HepG2 (cell line): Measurements from ENCODE around the gene TMEM106B. TPM values are rescaled to one million over a fixed set of nuclear protein-coding genes. Genes with fewer than 3 reads are reported as not detected.

Source experiments
- CREBL2 ChIP-seq: sonication (generic); formaldehyde crosslinking; IDR thresholded peaks from 2 replicates; pipeline ENCODE4 v1.8.1; 2023; ENCODE audit warnings: missing genetic modification reagents, mild to moderate bottlenecking, borderline replicate concordance
- CREM ChIP-seq, 2 experiments: sonication (generic) in 1 of 2; formaldehyde crosslinking in 1 of 2; IDR thresholded peaks; 2 replicates each; pipeline versions ENCODE4 v1.4.0 to v1.6.1; 2016 to 2020; ENCODE audit warnings: antibody characterized with exemption in 1 of 2, mild to moderate bottlenecking in 1 of 2, missing genetic modification reagents in 1 of 2
- HNRNPL ChIP-seq: fragments of 200-400 bp; formaldehyde crosslinking; IDR thresholded peaks from 2 replicates; pipeline ENCODE4 v1.6.1; 2017; ENCODE audit warnings: mild to moderate bottlenecking, low read depth, low read length
- NFRKB ChIP-seq: fragments of 450-650 bp; IDR thresholded peaks from 2 replicates; pipeline ENCODE4 v1.6.1; 2017
- RXRB ChIP-seq: IDR thresholded peaks from 2 replicates; pipeline ENCODE4 v1.6.1; 2016; ENCODE audit warnings: borderline replicate concordance, missing genetic modification reagents, missing compliant biosample characterization
- ZBTB42 ChIP-seq: sonication (generic); formaldehyde crosslinking; IDR thresholded peaks from 2 replicates; pipeline ENCODE4 v1.5.0; 2020; ENCODE audit warnings: mild to moderate bottlenecking, missing genetic modification reagents
- ZNF136 ChIP-seq: sonication (generic); formaldehyde crosslinking; IDR thresholded peaks from 2 replicates; pipeline ENCODE4 v1.8.1; 2022; ENCODE audit warnings: low read depth, mild to moderate bottlenecking, moderate library complexity, missing genetic modification reagents
- ZNF18 ChIP-seq: sonication (generic); formaldehyde crosslinking; IDR thresholded peaks from 2 replicates; pipeline ENCODE4 v1.8.0; 2022; ENCODE audit warnings: mild to moderate bottlenecking, missing genetic modification reagents; ENCODE audit not compliant: insufficient replicate concordance
- ZNF407 ChIP-seq: sonication (generic); formaldehyde crosslinking; IDR thresholded peaks from one replicate; pipeline ENCODE4 v1.5.1; 2020; ENCODE audit warnings: mild to moderate bottlenecking, missing genetic modification reagents; ENCODE audit errors: not compliant biosample characterization
- ZNF513 ChIP-seq: sonication (generic); formaldehyde crosslinking; conservative IDR thresholded peaks from 2 replicates; pipeline ENCODE4 v1.5.0; 2020; ENCODE audit warnings: missing genetic modification reagents
- ZNF615 ChIP-seq: sonication (generic); formaldehyde crosslinking; IDR thresholded peaks from 2 replicates; pipeline ENCODE4 v1.5.0; 2020; ENCODE audit warnings: mild to moderate bottlenecking, missing genetic modification reagents, borderline replicate concordance
- ZNF672 ChIP-seq: sonication (generic); formaldehyde crosslinking; IDR thresholded peaks from 2 replicates; pipeline ENCODE4 v1.8.1; 2022; ENCODE audit warnings: missing genetic modification reagents
- ZNF704 ChIP-seq: sonication (generic); formaldehyde crosslinking; IDR thresholded peaks from 2 replicates; pipeline ENCODE4 v1.8.1; 2023; ENCODE audit warnings: mild to moderate bottlenecking, inconsistent platforms, moderate library complexity, missing genetic modification reagents, borderline replicate concordance
- polyA plus RNA-seq, 8 experiments: library from polyadenylated mRNA; depleted of rRNA in 3 of 8; stranded (reverse) in 7 of 8; unstranded in 1 of 8; fragments of >200 nt; fragmentation: Illumina TruSeq in 4 of 8; extraction: Trizol in 4 of 8; gene quantifications; 2 replicates each; pipeline versions ENCODE4 v1.2.1 to v1.2.3, GENCODE V29; 2011 to 2016; ENCODE audit warnings: low read depth in 4 of 8, missing spikeins in 1 of 8, mixed read lengths in 1 of 8; ENCODE audit not compliant: insufficient read depth in 1 of 8
- total RNA-seq, 5 experiments: library from RNA; depleted of rRNA; stranded (reverse); fragments of >200 nt; fragmentation: Illumina TruSeq; extraction: Trizol; gene quantifications; 2 replicates each; pipeline ENCODE4 v1.2.3, GENCODE V29; 2016; ENCODE audit warnings: low read depth in 1 of 5
- TF ChIP-seq, protein P1 (sequence below): sonication (generic); formaldehyde crosslinking; IDR thresholded peaks from 2 replicates; pipeline ENCODE4 v1.4.0; 2020; ENCODE audit warnings: missing genetic modification reagents

TMEM106B gene
- total and polyA plus RNA-seq, 2 of the 13 experiments (the other 11 are each of a cell fraction or from before 2014, with no cell fraction given): 16.8 to 25.1 TPM

- TF ChIP-seq ZNF704 (CRISPR knock-in tag) (peak; percentile 97), NFRKB (no peak), ZNF407 (CRISPR knock-in tag) (peak; percentile 99), ZNF513 (CRISPR knock-in tag) (no peak), HNRNPL (no peak), ZNF136 (peak; percentile 99), CREM (IDR thresholded peaks at IDR 0.05) (peak; percentile 43; the same call in 1 of the 2 replicates), CREM (CRISPR knock-in tag; IDR thresholded peaks at IDR 0.05) (no peak), ZBTB42 (CRISPR knock-in tag) (peak; percentile 93; the same call in 1 of the 2 replicates), ZNF18 (peak; percentile 80), ZNF672 (CRISPR knock-in tag) (peak; percentile 96), ZNF615 (CRISPR knock-in tag) (peak; percentile 94; the same call in 1 of the 2 replicates), RXRB (peak; percentile 68), CREBL2 (CRISPR knock-in tag) (peak; percentile 95; the same call in 1 of the 2 replicates)
- TF ChIP-seq, protein P1, sequence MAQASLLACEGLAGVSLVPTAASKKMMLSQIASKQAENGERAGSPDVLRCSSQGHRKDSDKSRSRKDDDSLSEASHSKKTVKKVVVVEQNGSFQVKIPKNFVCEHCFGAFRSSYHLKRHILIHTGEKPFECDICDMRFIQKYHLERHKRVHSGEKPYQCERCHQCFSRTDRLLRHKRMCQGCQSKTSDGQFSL: peak; percentile 71; the same call in 1 of the 2 replicates
Observed at GRCh38 chr7:12211054-12211710, at the start of gene TMEM106B (continued).
